Chondrocyte (in vitro differentiated cells): Measurements from ENCODE around the gene HDAC4. TPM values are rescaled to one million over a fixed set of nuclear protein-coding genes. Genes with fewer than 3 reads are reported as not detected.

ENCODE experiments used
- DNase-seq: peaks from one replicate; pipeline ENCODE4 v3.0.0; 2021; ENCODE audit warnings: mixed read lengths, low spot score
- H3K27ac Mint-ChIP-seq: one replicate; pipeline ENCODE4 v1.8.0; 2021; ENCODE audit warnings: mild to moderate bottlenecking, moderate library complexity, mixed read lengths; ENCODE audit not compliant: unreplicated experiment
- H3K27me3 Mint-ChIP-seq: 2 replicates; pipeline ENCODE4 v1.8.0; 2021; ENCODE audit warnings: low read depth, mixed read lengths
- H3K36me3 Mint-ChIP-seq: 2 replicates; pipeline ENCODE4 v1.8.0; 2021; ENCODE audit warnings: low read depth, mixed read lengths
- H3K4me1 Mint-ChIP-seq: 2 replicates; pipeline ENCODE4 v1.8.0; 2021; ENCODE audit warnings: low read depth, mild to moderate bottlenecking, mixed read lengths
- H3K4me3 Mint-ChIP-seq: one replicate; pipeline ENCODE4 v1.8.0; 2021; ENCODE audit warnings: mild to moderate bottlenecking, moderate library complexity, mixed read lengths; ENCODE audit not compliant: unreplicated experiment
- H3K9me3 Mint-ChIP-seq: 2 replicates; pipeline ENCODE4 v1.8.0; 2021; ENCODE audit warnings: low read depth, mixed read lengths
- CTCF ChIP-seq: fragments of 200-600 bp; sonication (generic); IDR thresholded peaks from 2 replicates; pipeline ENCODE4 v1.5.0; 2021; ENCODE audit warnings: antibody characterized with exemption, mild to moderate bottlenecking, moderate library complexity
- total RNA-seq: library from RNA; stranded (reverse); gene quantifications from 3 replicates; pipeline ENCODE4 v1.2.1, GENCODE V29; 2021

HDAC4 gene
- total RNA-seq, 1 donor from 2014 or later = 22.3 TPM

GRCh38 chr2:239255628-239256349 lies 145.0 kb downstream of the HDAC4 start:
- DNase-seq = no peak
- H3K4me1 Mint-ChIP-seq = peaks cover 21% of the 10 kb centered on the region
- peaks cover 8% of the 10 kb centered on the region for H3K9me3 Mint-ChIP-seq
- H3K27me3 Mint-ChIP-seq = no peaks in the 10 kb centered on the region
- no peak for TF ChIP-seq CTCF
- H3K27ac Mint-ChIP-seq = no peak overlapping the region
- H3K4me3 Mint-ChIP-seq = no peak overlapping the region
- H3K36me3 Mint-ChIP-seq = peaks cover 2% of the 10 kb centered on the region

GRCh38 chr2:239255218-239255617 lies 145.6 kb downstream of the HDAC4 start:
- H3K27ac Mint-ChIP-seq = no peak overlapping the region
- no peak overlapping the region for H3K4me3 Mint-ChIP-seq
- DNase-seq = no peak
- peaks cover 8% of the 10 kb centered on the region for H3K9me3 Mint-ChIP-seq
- peaks cover 2% of the 10 kb centered on the region for H3K36me3 Mint-ChIP-seq
- no peak for TF ChIP-seq CTCF
- peaks cover 21% of the 10 kb centered on the region for H3K4me1 Mint-ChIP-seq
- H3K27me3 Mint-ChIP-seq = no peaks in the 10 kb centered on the region

GRCh38 chr2:239253701-239254436 lies 147.0 kb downstream of the HDAC4 start:
- H3K4me1 Mint-ChIP-seq = peaks cover 35% of the 10 kb centered on the region
- no peak overlapping the region for H3K27ac Mint-ChIP-seq
- no peak overlapping the region for H3K4me3 Mint-ChIP-seq
- H3K36me3 Mint-ChIP-seq = peaks cover 2% of the 10 kb centered on the region
- DNase-seq = no peak
- H3K27me3 Mint-ChIP-seq = no peaks in the 10 kb centered on the region
- peaks cover 8% of the 10 kb centered on the region for H3K9me3 Mint-ChIP-seq
- TF ChIP-seq CTCF = no peak

- DNase-seq = no peak
- no peak overlapping the region for H3K4me3 Mint-ChIP-seq
Observed at GRCh38 chr2:239253264-239253663, 147.6 kb downstream of the HDAC4 start.

More at GRCh38 chr2:239253264-239253663, 147.6 kb downstream of the HDAC4 start:
- H3K36me3 Mint-ChIP-seq = peaks cover 2% of the 10 kb centered on the region
- TF ChIP-seq CTCF = no peak
- peaks cover 36% of the 10 kb centered on the region for H3K4me1 Mint-ChIP-seq
- H3K9me3 Mint-ChIP-seq = peaks cover 8% of the 10 kb centered on the region
- no peaks in the 10 kb centered on the region for H3K27me3 Mint-ChIP-seq
- H3K27ac Mint-ChIP-seq = no peak overlapping the region
